Peyer's patch (tissue), 4 donors: ENCODE results near the gene SLC2A4RG.

Experiments used
- CTCF ChIP-seq, 6 experiments: fragments of 450-650 bp in 4 of 6; fragments of 200-600 bp in 2 of 6; sonication (generic) in 1 of 6; IDR thresholded peaks; one replicate each; pipeline ENCODE4 v1.5.1; 2017 to 2019; ENCODE audit warnings: antibody characterized with exemption in 6 of 6, mild to moderate bottlenecking in 3 of 6, moderate library complexity in 1 of 6
- POLR2A ChIP-seq, 2 donors: fragments of 450-650 bp; IDR thresholded peaks; one replicate each; pipeline ENCODE4 v1.5.1; 2017; ENCODE audit warnings: antibody characterized with exemption in 2 of 2, mild to moderate bottlenecking in 2 of 2, moderate library complexity in 2 of 2

- TF ChIP-seq CTCF (IDR thresholded peaks at IDR 0.05) (no peak), POLR2A (IDR thresholded peaks at IDR 0.05) (no peak)
Observed at GRCh38 chr20:63774306-63774705, 34.7 kb downstream of the SLC2A4RG start.
